GM12878 (cell line): ENCODE measurements around the gene HTD2. TPM values are rescaled to one million over a fixed set of nuclear protein-coding genes. Genes with fewer than 3 reads are reported as not detected.

Experiments used
- ATAC-seq: fragments of 200-7000 bp; cut with Tn5 transposase; 3 replicates; pipeline ENCODE4 v1.9.1; 2020; ENCODE audit warnings: mild to moderate bottlenecking, moderate library complexity
- BruUV-seq: library from RNA; stranded (reverse); fragments of 400-500 nt; replicated peaks from 2 replicates; lab custom pipeline; 2021; lab: Mats Ljungman, UMichigan
- CTCF ChIA-PET: fragments of 300-600 bp; sonication (Branson Sonifier 250); formaldehyde crosslinking; extraction: SDS; loops from one replicate; lab custom pipeline; 2021; ENCODE audit warnings: inconsistent platforms; lab: Yijun Ruan, JAX
- POLR2A ChIA-PET: fragments of 350-600 bp; formaldehyde crosslinking; extraction: SDS; loops from one replicate; lab custom pipeline; 2021; ENCODE audit warnings: inconsistent platforms; lab: Charles Lee
- RAD21 ChIA-PET: fragments of 300-600 bp; sonication (Branson Sonifier 250); formaldehyde crosslinking; loops from one replicate; lab custom pipeline; 2023; ENCODE audit warnings: antibody characterized with exemption; ENCODE audit not compliant: unreplicated experiment; lab: Charles Lee
- SMC1A ChIA-PET: fragments of 300-600 bp; sonication (Branson Sonifier 250); formaldehyde crosslinking; loops from one replicate; lab custom pipeline; 2023; ENCODE audit not compliant: unreplicated experiment, uncharacterized antibody; lab: Charles Lee
- DNase-seq: peaks from one replicate; pipeline ENCODE4 v3.0.0-alpha.2; 2011; ENCODE audit warnings: low read depth, low spot score
- FAIRE-seq: peaks from 3 replicates; lab custom pipeline; 2011; peaks lifted over from hg19 to GRCh38; lab: Jason Lieb, UNC
- H2AFZ ChIP-seq: 2 replicates; pipeline ENCODE4 v1.6.0; 2011; ENCODE audit warnings: low read depth, low read length, control low read depth; ENCODE audit not compliant: control insufficient read depth
- H3K27ac ChIP-seq: 2 replicates; pipeline ENCODE4 v1.5.1; 2011; ENCODE audit warnings: control low read depth; ENCODE audit not compliant: control insufficient read depth, insufficient read depth
- H3K27me3 ChIP-seq, 2 experiments: replicated peaks in 1 of 2; 2 replicates each; pipeline versions ENCODE4 v1.6.0 to v1.6.1; 2011; ENCODE audit warnings: low read length in 1 of 2; ENCODE audit not compliant: control insufficient read depth in 2 of 2, insufficient read depth in 2 of 2
- H3K36me3 ChIP-seq, 2 experiments: 2 replicates each; pipeline ENCODE4 v1.5.1; 2011; ENCODE audit warnings: low read length in 1 of 2; ENCODE audit not compliant: control insufficient read depth in 2 of 2, insufficient read depth in 2 of 2
- H3K4me1 ChIP-seq: 2 replicates; pipeline ENCODE4 v1.6.1; 2011; ENCODE audit warnings: mild to moderate bottlenecking, low read length, moderate library complexity, mixed read lengths; ENCODE audit not compliant: control insufficient read depth, insufficient read depth
- H3K4me2 ChIP-seq: 2 replicates; pipeline ENCODE4 v1.6.0; 2011; ENCODE audit warnings: control low read depth; ENCODE audit not compliant: control insufficient read depth, insufficient read depth
- H3K4me3 ChIP-seq: fragments of 200-600 bp; sonication (generic); 2 replicates; pipeline ENCODE4 v1.5.1; 2016
- H3K79me2 ChIP-seq: 2 replicates; pipeline ENCODE4 v1.6.0; 2011; ENCODE audit warnings: low read length; ENCODE audit not compliant: control insufficient read depth, insufficient read depth
- H3K9ac ChIP-seq: 2 replicates; pipeline ENCODE4 v1.8.0; 2011; ENCODE audit warnings: low read length, control low read depth, mixed read lengths; ENCODE audit not compliant: control insufficient read depth, insufficient read depth
- H3K9me3 ChIP-seq: replicated peaks from 3 replicates; pipeline ENCODE4 v1.5.1; 2011; ENCODE audit warnings: mild to moderate bottlenecking, low read length; ENCODE audit not compliant: control insufficient read depth, insufficient read depth
- H4K20me1 ChIP-seq: 2 replicates; pipeline ENCODE4 v1.6.0; 2011; ENCODE audit not compliant: control insufficient read depth, insufficient read depth
- ATF7 ChIP-seq: fragments of 450-650 bp; IDR thresholded peaks from 2 replicates; pipeline ENCODE4 v1.6.1; 2016; ENCODE audit warnings: low read depth, mild to moderate bottlenecking
- CEBPB ChIP-seq, 2 experiments: fragments of 150-350 bp in 1 of 2; IDR thresholded peaks; 2 replicates each; pipeline ENCODE4 v1.6.1; 2012 to 2014; ENCODE audit warnings: low read depth in 2 of 2, low read length in 2 of 2, borderline replicate concordance in 1 of 2, inconsistent platforms in 1 of 2
- EP300 ChIP-seq, 2 experiments: fragments of 150-350 bp in 1 of 2; IDR thresholded peaks; 2 replicates each; pipeline ENCODE4 v1.6.1; 2011 to 2012; ENCODE audit warnings: low read depth in 2 of 2, low read length in 2 of 2, borderline replicate concordance in 1 of 2, improper control_type of control experiment in 1 of 2, inconsistent platforms in 1 of 2; ENCODE audit not compliant: control insufficient read depth in 1 of 2
- LARP7 ChIP-seq: fragments of 450-650 bp; IDR thresholded peaks from 2 replicates; pipeline ENCODE4 v1.6.1; 2017; ENCODE audit warnings: mild to moderate bottlenecking
- MTA2 ChIP-seq: fragments of 450-650 bp; IDR thresholded peaks from 2 replicates; pipeline ENCODE4 v1.6.1; 2016; ENCODE audit warnings: low read depth, mild to moderate bottlenecking, moderate library complexity
- PAX8 ChIP-seq: fragments of 450-650 bp; IDR thresholded peaks from 2 replicates; pipeline ENCODE4 v1.6.1; 2017; ENCODE audit warnings: mild to moderate bottlenecking, moderate library complexity
- POU2F2 ChIP-seq: IDR thresholded peaks from 3 replicates; pipeline ENCODE4 v1.6.1; 2011; ENCODE audit warnings: low read depth, mild to moderate bottlenecking, low read length, borderline replicate concordance
- RCOR1 ChIP-seq: conservative IDR thresholded peaks from 2 replicates; pipeline ENCODE4 v1.6.1; 2012; ENCODE audit warnings: low read depth, low read length, improper control_type of control experiment
- ZNF687 ChIP-seq: fragments of 450-650 bp; IDR thresholded peaks from 2 replicates; pipeline ENCODE4 v1.6.1; 2017; ENCODE audit warnings: mild to moderate bottlenecking, moderate library complexity
- WGBS: methylation state at CpG from one replicate; pipeline ENCODE4 v1.1.6; 2016; ENCODE audit warnings: low lambda C conversion rate; ENCODE audit not compliant: insufficient replicate concordance, insufficient coverage; ENCODE audit errors: missing lambda C conversion rate; 5-methylcytosine and 5-hydroxymethylcytosine counted together
- in situ Hi-C: fragments of 300-500 bp; cut with MboI; formaldehyde crosslinking; loops from 9 replicates; pipeline ENCODE4 v1.14.3; 2018; ENCODE audit warnings: mixed read lengths
- intact Hi-C: fragments of 100-400 bp; cut with micrococcal nuclease; formaldehyde crosslinking; loops from one replicate; pipeline ENCODE4 v1.14.2; 2022; ENCODE audit not compliant: unreplicated experiment
- polyA plus RNA-seq, 11 experiments: library from polyadenylated mRNA; depleted of rRNA in 4 of 11; unstranded in 6 of 11; stranded (reverse) in 5 of 11; fragments of >200 nt; fragmentation: Nextera tagmentation in 4 of 11; fragmentation: Illumina TruSeq in 1 of 11; extraction: Ambion mirVana in 4 of 11; extraction: Trizol in 1 of 11; gene quantifications; 1 replicate in 1 of 11; 2 replicates in 10 of 11; pipeline versions ENCODE4 v1.2.1 to v1.2.3, GENCODE V29; 2011 to 2016; ENCODE audit warnings: inconsistent platforms in 2 of 11, missing spikeins in 2 of 11, low read depth in 1 of 11
- total RNA-seq, 4 experiments: library from RNA; depleted of rRNA in 3 of 4; stranded (reverse); fragments of >200 nt in 3 of 4; fragmentation: Illumina TruSeq in 1 of 4; extraction: Trizol in 1 of 4; gene quantifications; 2 replicates each; pipeline versions ENCODE4 v1.2.1 to v1.2.3, GENCODE V29; 2013 to 2021

HTD2 gene
- total and polyA plus RNA-seq, 10 of the 15 experiments (the other 5 are each of a cell fraction or from before 2014, with no cell fraction given), result 5.9 to 24.7 (median 9.5) TPM

- no peak overlapping the region for H3K4me3 ChIP-seq
- H3K36me3 ChIP-seq, result peaks cover 2 to 11% of the 10 kb centered on the region in 2 experiments; a peak in 2 of 4 replicates
- no peak for FAIRE-seq
- ChIA-PET RAD21 (no interaction called here), CTCF (interaction anchor here (2.6 kb wide), 1 partner anchor 21 kb away, joined by 9 read pairs; the partner anchor contains the start of genes HTD2 and RPP14), SMC1A (interaction anchor here (0.7 kb wide), 1 partner anchor 10 kb away, joined by 3 read pairs; no protein-coding TSS in a partner anchor)
- in situ Hi-C loops, result no loop called here
- no peak for DNase-seq
- no peak overlapping the region for H3K27ac ChIP-seq
- H3K9ac ChIP-seq, result no peak overlapping the region
- no peak for ATAC-seq
- no TSS peak for BruUV-seq
- TF ChIP-seq MTA2 (no peak), LARP7 (no peak), PAX8 (no peak), POU2F2 (no peak), ATF7 (no peak), RCOR1 (no peak), EP300 (IDR thresholded peaks at IDR 0.05; ENCODE audit: borderline replicate concordance in 1 of 2, control insufficient read depth in 1 of 2, low read depth in 2 of 2, low read length in 2 of 2) (no peak), CEBPB (IDR thresholded peaks at IDR 0.05; ENCODE audit: borderline replicate concordance in 1 of 2, low read depth in 2 of 2, low read length in 2 of 2) (no peak), ZNF687 (no peak)
- TF ChIP-seq, all 136 proteins: peak for 0
- Histone ChIP-seq H2AFZ (no peak overlapping the region), H3K27me3 (no peaks in the 10 kb centered on the region), H4K20me1 (no peaks in the 10 kb centered on the region), H3K4me2 (no peak overlapping the region), H3K9me3 (no peaks in the 10 kb centered on the region), H3K79me2 (no peaks in the 10 kb centered on the region), H3K4me1 (no peaks in the 10 kb centered on the region)
- intact Hi-C loops, result no loop called here
- POLR2A ChIA-PET, result no interaction called here
- WGBS, result 83% methylated on average over 7 of the region's 7 CpGs
Observed at GRCh38 chr3:58285334-58285733, 21.0 kb upstream of the HTD2 start.
